Smooth muscle cell (in vitro differentiated cells): Measurements from ENCODE around the gene CSNK2B. TPM values are rescaled to one million over a fixed set of nuclear protein-coding genes. Genes with fewer than 3 reads are reported as not detected.

Experiments
- DNase-seq: peaks from one replicate; lab custom pipeline; 2025; ENCODE audit not compliant: unreplicated experiment; lab: John Stamatoyannopoulos, UW
- H2AFZ ChIP-seq: fragments of 200-600 bp; sonication (generic); 2 replicates; pipeline ENCODE4 v1.6.0; 2016; ENCODE audit warnings: antibody characterized with exemption, low read depth, mild to moderate bottlenecking
- H3F3A ChIP-seq: fragments of 200-600 bp; sonication (generic); 2 replicates; pipeline ENCODE4 v1.6.0; 2017; ENCODE audit warnings: antibody characterized with exemption, low read depth
- H3K27ac ChIP-seq: fragments of 200-600 bp; sonication (generic); 2 replicates; pipeline ENCODE4 v1.5.1; 2016; ENCODE audit warnings: low read depth, mild to moderate bottlenecking
- H3K27me3 ChIP-seq: fragments of 200-600 bp; sonication (generic); 2 replicates; pipeline ENCODE4 v1.6.1; 2016; ENCODE audit warnings: low read depth, mild to moderate bottlenecking
- H3K36me3 ChIP-seq: fragments of 200-600 bp; sonication (generic); 2 replicates; pipeline ENCODE4 v1.5.1; 2016; ENCODE audit warnings: low read depth
- H3K4me1 ChIP-seq: fragments of 200-600 bp; sonication (generic); 2 replicates; pipeline ENCODE4 v1.5.1; 2016; ENCODE audit warnings: low read depth
- H3K4me2 ChIP-seq: fragments of 200-600 bp; sonication (generic); 2 replicates; pipeline ENCODE4 v1.6.0; 2016; ENCODE audit warnings: mild to moderate bottlenecking
- H3K4me3 ChIP-seq: fragments of 200-600 bp; sonication (generic); 2 replicates; pipeline ENCODE4 v1.5.1; 2016; ENCODE audit warnings: mild to moderate bottlenecking
- H3K79me2 ChIP-seq: fragments of 200-600 bp; sonication (generic); 2 replicates; pipeline ENCODE4 v1.6.0; 2016; ENCODE audit warnings: low read depth, mild to moderate bottlenecking
- H3K9ac ChIP-seq: fragments of 200-600 bp; sonication (generic); 2 replicates; pipeline ENCODE4 v1.6.0; 2016; ENCODE audit warnings: low read depth
- H3K9me3 ChIP-seq: fragments of 200-600 bp; sonication (generic); replicated peaks from 2 replicates; pipeline ENCODE4 v1.5.1; 2016; ENCODE audit warnings: low read depth
- H4K20me1 ChIP-seq: fragments of 200-600 bp; sonication (generic); 2 replicates; pipeline ENCODE4 v1.6.0; 2016; ENCODE audit warnings: low read depth
- CTCF ChIP-seq: fragments of 200-600 bp; sonication (generic); IDR thresholded peaks from 2 replicates; pipeline ENCODE4 v1.5.1; 2017; ENCODE audit warnings: borderline replicate concordance, mild to moderate bottlenecking, antibody characterized with exemption; ENCODE audit not compliant: insufficient read depth, poor library complexity, severe bottlenecking
- WGBS: methylation state at CpG from one replicate; pipeline ENCODE4 v1.1.7; 2016; ENCODE audit warnings: low lambda C conversion rate; 5-methylcytosine and 5-hydroxymethylcytosine counted together
- polyA plus RNA-seq: library from polyadenylated mRNA; unstranded; fragments of >200 nt; fragmentation: Nextera tagmentation; extraction: Ambion mirVana; gene quantifications from 2 replicates; pipeline ENCODE4 v1.2.1, GENCODE V29; 2016
- total RNA-seq: library from RNA; depleted of rRNA; stranded (reverse); fragments of >200 nt; gene quantifications from 2 replicates; pipeline ENCODE4 v1.2.3, GENCODE V29; 2014

Gene CSNK2B
- total and polyA plus RNA-seq, 2 experiments from 2014 or later: 195 to 313 TPM

- H3K4me1 ChIP-seq: peaks cover 27% of the 10 kb centered on the region
- H4K20me1 ChIP-seq: peaks cover 15% of the 10 kb centered on the region
- H3K79me2 ChIP-seq: peaks cover 51% of the 10 kb centered on the region
- no peaks in the 10 kb centered on the region for H3K9me3 ChIP-seq
- H3K4me2 ChIP-seq: peak overlapping the region; percentile 92
- no peak overlapping the region for H2AFZ ChIP-seq
- TF ChIP-seq CTCF: no peak
- H3K27me3 ChIP-seq: no peaks in the 10 kb centered on the region
- WGBS: 89% methylated on average over 12 of the region's 12 CpGs
- no peak for DNase-seq
- peak overlapping the region; percentile 3 for H3K9ac ChIP-seq
- no peaks in the 10 kb centered on the region for H3K36me3 ChIP-seq
- H3F3A ChIP-seq: peaks cover 12% of the 10 kb centered on the region
- peak overlapping the region; percentile 74 for H3K4me3 ChIP-seq
- H3K27ac ChIP-seq: peak overlapping the region; percentile 69
These were observed 4.4 kb upstream of the CSNK2B start for GRCh38 chr6:31661262-31662123.

- Histone ChIP-seq H3K4me2 (no peak overlapping the region), H2AFZ (no peak overlapping the region), H3K4me1 (peaks cover 33% of the 10 kb centered on the region), H3K79me2 (peaks cover 57% of the 10 kb centered on the region), H3K4me3 (no peak overlapping the region), H3K36me3 (no peaks in the 10 kb centered on the region), H3K9ac (no peak overlapping the region), H3K27ac (peak overlapping the region; percentile 25), H3K9me3 (no peaks in the 10 kb centered on the region), H4K20me1 (peaks cover 15% of the 10 kb centered on the region), H3K27me3 (no peaks in the 10 kb centered on the region), H3F3A (peaks cover 12% of the 10 kb centered on the region)
- no peak for TF ChIP-seq CTCF
- no peak for DNase-seq
- WGBS: 98% methylated on average over 12 of the region's 12 CpGs
These were observed 3.7 kb upstream of the CSNK2B start for GRCh38 chr6:31662124-31662723.

GRCh38 chr6:31663126-31663960 lies 2.5 kb upstream of the CSNK2B start:
- 86% methylated on average over 7 of the region's 9 CpGs for WGBS

More at GRCh38 chr6:31663126-31663960, 2.5 kb upstream of the CSNK2B start:
- Histone ChIP-seq H3K9ac (no peak overlapping the region), H4K20me1 (peaks cover 11% of the 10 kb centered on the region), H3K9me3 (no peaks in the 10 kb centered on the region), H3K79me2 (peaks cover 57% of the 10 kb centered on the region), H3K4me3 (peak overlapping the region; percentile 99), H3K27me3 (no peaks in the 10 kb centered on the region), H3K4me2 (peak overlapping the region; percentile 93), H3K36me3 (no peaks in the 10 kb centered on the region), H3K4me1 (peaks cover 32% of the 10 kb centered on the region), H2AFZ (no peak overlapping the region), H3K27ac (peak overlapping the region; percentile 89), H3F3A (peaks cover 12% of the 10 kb centered on the region)
- TF ChIP-seq CTCF: no peak
- DNase-seq: no peak
